Activated effector memory CD4-positive, alpha-beta T cell treated with Interleukin-2 at 50 U/mL for 16 hours (primary cell): ENCODE data around the gene UBN2.
A peak's percentile ranks its signal among the peaks of the same experiment; 100 is the strongest.
"Not testable (repeated sequence)": the region's sequence is repeated elsewhere in the genome, so short reads cannot be mapped to it uniquely, and the experiment has no call there.

Source experiments
- DNase-seq: peaks from one replicate; pipeline ENCODE4 v3.0.0-alpha.2; 2020

The UBN2 gene

DNA sequence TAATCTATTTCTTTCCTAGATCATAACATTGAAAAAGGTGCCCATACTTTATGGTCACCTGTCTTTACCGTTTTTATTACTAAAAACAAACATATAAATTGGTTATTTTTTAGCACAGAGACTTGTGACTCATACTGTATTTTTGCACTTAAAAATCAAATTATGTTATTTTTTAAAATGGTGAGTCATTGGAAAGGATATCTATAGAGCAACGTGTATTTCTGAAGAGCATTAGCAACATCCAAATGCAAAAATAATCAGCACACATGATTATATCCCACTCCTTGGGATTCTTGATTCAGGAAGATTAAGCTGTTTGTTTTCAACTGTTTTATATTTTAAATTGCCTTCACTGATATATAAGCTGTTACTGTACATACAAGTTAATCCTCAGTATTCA lies 69.4 kb downstream of the UBN2 start:
- DNase-seq, result no peak

GRCh38 chr7:139304517-139304916 lies 73.5 kb downstream of the UBN2 start:
- no peak for DNase-seq

DNA sequence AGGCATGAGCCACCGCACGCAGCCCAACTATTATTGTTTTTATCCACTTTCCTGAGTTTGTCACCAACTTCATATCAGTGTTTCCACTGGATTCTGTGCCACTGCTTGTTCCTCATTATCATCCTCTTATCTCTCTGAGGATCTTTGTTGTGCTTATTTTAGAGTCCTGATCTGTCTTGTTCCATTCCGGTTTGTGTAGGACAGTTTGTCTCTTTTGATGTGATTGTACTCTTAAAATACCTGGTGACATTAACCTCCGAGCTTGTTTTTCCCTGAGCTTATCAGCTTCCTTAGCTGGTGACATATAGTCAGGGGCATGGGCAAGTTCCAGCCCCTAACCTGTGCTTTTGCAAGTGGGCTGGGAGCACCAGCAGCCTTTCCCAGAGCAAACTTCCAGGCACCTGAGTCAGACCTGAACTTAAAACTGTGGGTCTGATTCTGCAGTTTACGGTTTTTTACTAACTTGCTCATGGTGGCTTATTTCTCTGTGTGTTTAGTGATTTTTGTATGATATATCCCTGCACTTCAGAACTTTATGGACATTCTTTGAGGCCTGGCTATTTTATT lies 87.0 kb downstream of the UBN2 start:
- no peak for DNase-seq

DNA sequence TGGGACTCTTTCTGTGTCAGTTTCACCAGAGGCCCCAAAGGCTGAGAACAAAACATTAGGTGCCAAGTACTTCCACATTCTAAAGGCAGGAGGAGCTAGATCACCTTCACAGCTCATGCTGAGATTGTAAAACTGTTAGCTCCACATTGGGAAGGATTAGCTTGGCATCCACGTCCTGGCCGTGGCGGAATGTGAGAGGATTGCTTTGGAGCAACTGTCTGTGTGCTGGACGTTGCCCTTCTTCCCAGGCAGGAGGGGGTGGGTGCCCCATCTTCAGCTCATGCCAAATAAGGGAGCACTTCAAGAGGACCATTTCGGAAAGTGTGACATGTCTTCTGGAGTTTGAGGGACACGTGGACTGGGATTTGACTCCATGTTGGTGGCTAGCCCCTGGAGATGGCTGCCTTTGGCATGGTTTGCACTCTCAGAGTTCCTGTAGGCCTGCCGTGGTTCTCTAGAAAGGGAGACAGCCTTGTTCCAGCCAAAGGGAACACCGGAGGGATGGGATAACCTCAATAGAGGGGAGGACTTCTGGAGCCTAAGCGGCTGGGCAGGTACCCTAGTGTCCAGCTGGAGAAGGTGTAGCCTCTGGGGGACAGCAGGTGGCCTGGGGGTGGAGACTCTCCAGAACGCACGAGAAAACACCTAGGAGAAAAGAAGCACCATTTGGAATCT lies 90.2 kb downstream of the UBN2 start:
- DNase-seq, result no peak

- DNase-seq, result not testable (repeated sequence)
Measured at GRCh38 chr7:139324709-139325108, 93.7 kb downstream of the UBN2 start.

DNA sequence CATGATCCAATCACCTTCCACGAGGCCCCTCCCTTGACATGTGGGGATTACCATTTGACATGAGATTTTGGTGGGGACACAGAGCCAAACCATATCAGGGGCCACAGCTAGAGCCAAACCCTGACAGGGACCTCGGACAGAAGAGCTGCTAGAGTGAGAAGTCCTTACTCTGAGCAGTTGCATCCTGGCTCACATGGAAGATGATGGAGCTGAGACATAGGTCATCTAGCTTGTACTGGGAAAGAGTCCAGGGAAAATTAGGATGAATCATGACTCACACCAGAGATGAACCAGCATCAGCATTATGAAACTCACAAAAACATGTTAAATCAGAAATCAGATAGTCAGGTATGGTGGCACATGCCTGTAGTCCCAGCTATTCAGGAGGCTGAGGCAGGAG lies 97.3 kb downstream of the UBN2 start:
- DNase-seq, result no peak

- DNase-seq, result no peak
Measured at GRCh38 chr7:139329119-139329518, 98.1 kb downstream of the UBN2 start.

- DNase-seq, result no peak
Measured at GRCh38 chr7:139330333-139331030, 99.4 kb downstream of the UBN2 start.

DNA sequence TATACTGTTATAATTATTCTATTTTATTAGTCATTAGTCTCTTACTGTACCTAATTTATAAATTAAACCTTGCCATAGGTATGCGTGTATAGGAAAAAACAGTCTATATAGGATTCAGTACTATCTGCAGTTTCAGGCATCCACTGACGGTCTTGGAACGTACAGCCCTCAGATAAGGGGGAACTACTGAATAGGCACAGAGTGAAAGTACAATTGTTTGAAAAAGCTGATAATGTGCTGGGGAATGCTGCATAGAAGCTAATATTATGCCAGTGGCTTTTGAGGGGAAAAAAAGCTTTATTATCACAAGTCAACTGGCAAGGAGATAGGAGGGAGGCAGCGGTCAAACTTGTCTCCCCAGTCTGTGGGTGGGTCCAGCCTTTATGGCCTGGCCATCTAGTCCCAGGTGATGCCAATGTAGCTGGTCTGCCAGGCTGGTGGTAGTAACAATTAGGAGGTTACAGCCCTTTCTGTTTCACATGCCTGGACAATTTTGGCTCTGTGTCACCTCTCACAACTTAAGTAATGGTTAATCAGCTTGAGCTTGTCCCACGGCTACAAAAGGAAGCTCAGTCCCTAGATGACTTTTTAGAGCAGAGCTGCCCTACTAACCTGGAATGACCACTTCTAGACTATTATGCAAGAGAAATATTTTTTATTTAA lies 101.8 kb downstream of the UBN2 start:
- no peak for DNase-seq

- not testable (repeated sequence) for DNase-seq
Measured at GRCh38 chr7:139333443-139333842, 102.4 kb downstream of the UBN2 start.

DNA sequence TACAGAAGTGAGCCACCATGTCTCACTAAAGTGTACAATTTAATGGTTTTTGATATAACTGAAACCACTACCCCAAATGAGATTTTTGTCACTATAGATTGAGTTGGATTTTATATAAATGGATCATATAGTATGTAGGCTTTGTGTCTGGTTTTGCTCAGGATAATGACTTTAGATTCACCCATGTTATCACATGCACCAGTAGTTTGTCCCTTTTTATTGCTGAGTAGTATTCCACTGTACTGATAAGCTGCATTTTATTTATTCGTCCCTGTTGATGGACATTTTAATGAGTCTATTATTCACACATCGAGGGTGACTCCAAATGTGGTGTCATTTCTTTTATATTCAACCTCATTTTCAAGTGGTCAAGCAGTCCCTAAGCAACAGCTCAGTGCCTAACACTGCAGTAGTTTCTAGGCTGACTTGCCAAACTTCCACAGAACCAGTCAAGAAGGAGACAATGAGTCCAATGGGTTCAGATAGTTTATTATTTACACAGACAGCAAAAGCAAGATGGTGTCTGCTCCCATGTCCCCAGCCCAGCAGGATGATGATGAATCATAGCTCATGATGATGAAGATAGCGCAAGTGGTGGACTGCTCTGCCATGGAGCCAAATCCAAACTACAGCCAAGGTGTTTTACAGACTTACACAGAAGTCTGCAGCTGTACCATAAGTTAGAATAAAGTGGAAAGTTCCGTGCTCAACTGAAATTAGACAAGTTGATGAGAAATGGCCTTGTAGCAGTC lies 103.5 kb downstream of the UBN2 start:
- DNase-seq, result no peak

GRCh38 chr7:139339025-139339424 lies 108.0 kb downstream of the UBN2 start:
- no peak for DNase-seq

- no peak for DNase-seq
Measured at GRCh38 chr7:139339698-139340036, 108.6 kb downstream of the UBN2 start.

- peak; percentile 96 for DNase-seq
Measured at GRCh38 chr7:139340037-139340807, 109.2 kb downstream of the UBN2 start.

DNA sequence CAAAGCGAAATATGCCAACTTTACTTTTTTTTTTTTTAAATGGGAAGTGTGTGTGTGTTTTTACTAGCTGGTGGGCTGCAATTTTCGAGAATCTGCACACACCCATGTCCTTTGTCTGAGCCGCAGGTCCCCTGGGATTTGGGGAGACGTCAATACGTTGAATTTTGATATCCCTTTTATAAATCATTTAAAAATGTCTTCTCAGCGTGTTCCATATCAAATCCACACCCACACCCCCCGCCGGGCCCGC lies 109.7 kb downstream of the UBN2 start:
- DNase-seq, result no peak

- DNase-seq, result peak; percentile 77
Measured at GRCh38 chr7:139341058-139341775, 110.2 kb downstream of the UBN2 start, which contains the start of gene FMC1. Gene FMC1, plus strand, starts transcription at chr7:139341337. Its CDS starts 48 bp downstream, at chr7:139341385.

GRCh38 chr7:139341776-139342226 lies 110.8 kb downstream of the UBN2 start:
- no peak for DNase-seq

DNA sequence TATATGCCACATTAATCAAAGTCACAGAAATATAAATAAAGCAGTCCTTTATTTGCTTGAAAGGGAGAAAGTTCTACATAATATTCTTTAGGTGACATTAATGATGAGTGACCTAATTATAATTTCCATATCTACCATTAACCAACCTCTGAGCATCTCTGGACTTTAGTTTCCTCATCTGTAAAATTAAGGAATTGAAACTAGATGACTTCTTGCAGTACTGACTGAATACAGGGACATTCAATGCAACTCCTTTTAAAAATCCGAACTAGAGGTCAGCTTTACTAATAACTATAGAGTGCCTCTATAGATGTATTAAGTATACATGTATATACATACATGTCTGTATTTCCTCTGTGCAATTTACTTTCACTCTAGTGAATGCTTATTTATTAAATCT lies 114.0 kb downstream of the UBN2 start:
- no peak for DNase-seq

DNA sequence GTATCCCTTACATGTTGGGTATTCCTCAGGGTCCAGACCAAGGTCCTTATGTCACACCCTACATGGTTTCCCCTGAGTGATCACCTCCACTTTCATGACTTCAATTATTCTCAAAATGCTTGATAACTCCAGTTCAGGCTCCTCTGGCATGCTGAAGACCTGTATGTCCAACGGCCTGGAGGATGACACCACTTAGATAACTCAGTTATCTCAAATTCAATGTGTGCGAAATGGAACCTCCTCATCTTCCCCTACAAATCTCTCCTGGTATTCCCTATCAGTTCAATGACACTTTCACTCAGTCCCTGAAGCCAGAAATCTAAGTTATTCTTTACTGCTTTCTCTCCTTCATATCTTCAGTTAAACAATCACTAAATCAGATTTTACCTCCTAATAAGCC lies 120.0 kb downstream of the UBN2 start:
- no peak for DNase-seq

- no peak for DNase-seq
Measured at GRCh38 chr7:139354729-139355128, 123.7 kb downstream of the UBN2 start.

DNA sequence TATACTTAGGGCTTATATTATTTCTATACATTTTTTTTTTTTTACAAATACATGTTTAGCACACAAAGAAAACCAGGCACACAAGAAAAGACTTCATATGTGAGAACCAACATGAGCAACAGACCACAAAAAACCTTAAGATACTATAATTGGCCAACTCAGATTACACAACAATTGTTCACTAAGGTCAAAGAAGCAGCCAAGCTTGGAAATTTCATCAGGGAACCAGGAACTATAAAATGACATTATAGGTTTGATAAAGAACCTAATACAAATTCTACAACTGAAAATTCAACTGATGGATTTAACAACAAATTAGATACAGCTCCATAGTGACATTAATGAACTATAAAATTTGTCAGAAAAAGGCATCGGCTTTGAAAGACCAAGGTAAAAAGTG lies 124.3 kb downstream of the UBN2 start:
- no peak for DNase-seq
